ENCODE data around the gene ITGA2B. TPM values are rescaled to one million over a fixed set of nuclear protein-coding genes. Genes with fewer than 3 reads are reported as not detected.

ITGA2B gene
- total and polyA plus RNA-seq, 2 of the 13 experiments (the other 11 are each of a cell fraction or from before 2014, with no cell fraction given), result 0.38 to 1.1 TPM

GRCh38 chr17:44383861-44384260, 5.6 kb downstream of the ITGA2B start:
- ChIA-PET CTCF (ENCODE audit: low intra/inter-chr PET ratio, low total read pairs) (no interaction called here), POLR2A (interaction anchor here (2.0 kb wide), 1 partner anchor 8 kb away, joined by 12 read pairs; no protein-coding TSS in a partner anchor)
- DNase-seq (ENCODE audit: low spot score) (no peak), ATAC-seq (no peak), FAIRE-seq (no peak)
- Histone ChIP-seq H3K9me3 (ENCODE audit: low read length) (no peaks in the 10 kb centered on the region), H3K27me3 (ENCODE audit: control insufficient read depth in 1 of 2, insufficient read depth in 2 of 2, low read length in 2 of 2) (peaks cover 20 to 67% of the 10 kb centered on the region in 2 experiments), H3K36me3 (replicated peaks in 1 of 2; ENCODE audit: control insufficient read depth in 1 of 2, insufficient read depth in 2 of 2, low read length in 2 of 2) (no peaks in the 10 kb centered on the region), H3K27ac (ENCODE audit: extremely low read length, insufficient read depth, low read length) (no peak overlapping the region), H3K4me2 (ENCODE audit: low read depth, low read length) (no peak overlapping the region), H4K20me1 (ENCODE audit: insufficient read depth, low read length) (no peaks in the 10 kb centered on the region), H3K9ac (ENCODE audit: insufficient read depth, low read depth, low read length) (no peak overlapping the region), H3K4me3 (replicated peaks in 1 of 3; ENCODE audit: insufficient read depth in 1 of 3, low read depth in 2 of 3, low read length in 3 of 3) (no peak overlapping the region), H2AFZ (ENCODE audit: low read length) (no peak overlapping the region), H3K4me1 (ENCODE audit: insufficient read depth, low read length) (peaks cover 19% of the 10 kb centered on the region), H3K79me2 (ENCODE audit: insufficient read depth, low read length) (no peaks in the 10 kb centered on the region)
- intact Hi-C loops (cut with micrococcal nuclease; ENCODE audit: unreplicated experiment), result no loop called here
- in situ Hi-C loops (cut with HindIII; ENCODE audit: extremely low pct_ligation_motif_present, low pct_unique_long_range_greater_than_20kb), result no loop called here
- 58% methylated on average over 16 of the region's 16 CpGs for WGBS (ENCODE audit: low lambda C conversion rate)
- no TSS peak for BruUV-seq (replicated peaks)
- TF ChIP-seq CREB1 (IDR thresholded peaks at IDR 0.05), result 0 out of 2 replicates have a peak, but pooled peaks have one; percentile 16
- TF ChIP-seq CREB1 (CRISPR knock-in tag; IDR thresholded peaks at IDR 0.05), result no peak
- no peak for TF ChIP-seq PRDM10 (CRISPR knock-in tag; IDR thresholded peaks at IDR 0.05; ENCODE audit: low read depth)

GRCh38 chr17:44383363-44383762, 6.1 kb downstream of the ITGA2B start:
- TF ChIP-seq HDAC6 (IDR thresholded peaks at IDR 0.05; ENCODE audit: low read depth, low read length) (no peak), MAFF (IDR thresholded peaks at IDR 0.05; ENCODE audit: low read depth, low read length) (no peak), MATR3 (CRISPR knock-in tag; IDR thresholded peaks at IDR 0.05) (no peak), ZNF878 (CRISPR knock-in tag; IDR thresholded peaks at IDR 0.05) (no peak), ZBTB46 (CRISPR knock-in tag; IDR thresholded peaks at IDR 0.05; ENCODE audit: borderline replicate concordance) (no peak), ONECUT2 (CRISPR knock-in tag; IDR thresholded peaks at IDR 0.05) (no peak)
- FAIRE-seq (no peak), ATAC-seq (peak; percentile 4; the same call in 1 of the 3 replicates), DNase-seq (ENCODE audit: low spot score) (no peak)
- Histone ChIP-seq H3K9me3 (ENCODE audit: low read length) (no peaks in the 10 kb centered on the region), H3K9ac (ENCODE audit: insufficient read depth, low read depth, low read length) (no peak overlapping the region), H4K20me1 (ENCODE audit: insufficient read depth, low read length) (no peaks in the 10 kb centered on the region), H2AFZ (ENCODE audit: low read length) (no peak overlapping the region), H3K36me3 (replicated peaks in 1 of 2; ENCODE audit: control insufficient read depth in 1 of 2, insufficient read depth in 2 of 2, low read length in 2 of 2) (no peaks in the 10 kb centered on the region), H3K27me3 (ENCODE audit: control insufficient read depth in 1 of 2, insufficient read depth in 2 of 2, low read length in 2 of 2) (peaks cover 20 to 71% of the 10 kb centered on the region in 2 experiments), H3K4me1 (ENCODE audit: insufficient read depth, low read length) (peaks cover 19% of the 10 kb centered on the region), H3K27ac (ENCODE audit: extremely low read length, insufficient read depth, low read length) (no peak overlapping the region), H3K4me2 (ENCODE audit: low read depth, low read length) (no peak overlapping the region), H3K4me3 (replicated peaks in 1 of 3; ENCODE audit: insufficient read depth in 1 of 3, low read depth in 2 of 3, low read length in 3 of 3) (no peak overlapping the region), H3K79me2 (ENCODE audit: insufficient read depth, low read length) (no peaks in the 10 kb centered on the region)
- intact Hi-C loops (cut with micrococcal nuclease; ENCODE audit: unreplicated experiment) (no loop called here), in situ Hi-C loops (cut with HindIII; ENCODE audit: extremely low pct_ligation_motif_present, low pct_unique_long_range_greater_than_20kb) (no loop called here)
- BruUV-seq (replicated peaks), result no TSS peak
- POLR2A ChIA-PET, result no interaction called here
- CTCF ChIA-PET (ENCODE audit: low intra/inter-chr PET ratio, low total read pairs), result no interaction called here
- WGBS (ENCODE audit: low lambda C conversion rate), result 53% methylated on average over 15 of the region's 15 CpGs
